Measurements from ENCODE around the gene OSBPL3. TPM values are rescaled to one million over a fixed set of nuclear protein-coding genes. Genes with fewer than 3 reads are reported as not detected.

The OSBPL3 gene
- total RNA-seq, 1 experiment from 2014 or later, result 11.6 TPM

- Histone ChIP-seq H4K20me1 (ENCODE audit: low read length) (no peaks in the 10 kb centered on the region), H3K4me1 (ENCODE audit: insufficient read depth, low read length) (peaks cover 13% of the 10 kb centered on the region), H3K4me2 (ENCODE audit: low read length) (peak overlapping the region; percentile 17), H3K9me3 (ENCODE audit: low read length) (no peaks in the 10 kb centered on the region), H3K79me2 (ENCODE audit: low read length) (no peaks in the 10 kb centered on the region), H3K27me3 (ENCODE audit: low read length) (no peaks in the 10 kb centered on the region), H2AFZ (ENCODE audit: low read length) (peak overlapping the region; percentile 57), H3K9ac (ENCODE audit: low read length) (peak overlapping the region; percentile 35; the same call in 1 of the 2 replicates), H3K36me3 (ENCODE audit: low read depth, low read length) (no peaks in the 10 kb centered on the region), H3K9me2 (replicated peaks; ENCODE audit: low read length) (no peaks in the 10 kb centered on the region), H3F3A (ENCODE audit: low read length, unreplicated experiment) (no peaks in the 10 kb centered on the region), H3K27ac (ENCODE audit: low read length) (peak overlapping the region; percentile 82), H3K4me3 (ENCODE audit: low read length) (no peak overlapping the region)
- BruUV-seq (replicated peaks), result no TSS peak
- ChIA-PET POLR2A (ENCODE audit: unreplicated experiment) (no interaction called here), CTCF (no interaction called here)
- intact Hi-C loops (cut with micrococcal nuclease), result loop anchor here (1.0 kb wide), 2 partner anchors 12 to 30 kb away; partner anchors contain the start of gene GSDME
- ATAC-seq (peak; percentile 99), DNase-seq (peak; percentile 96)
- no peak for TF ChIP-seq EZH2phosphoT487 (IDR thresholded peaks at IDR 0.05; ENCODE audit: borderline replicate concordance, low read length)
- no peak for TF ChIP-seq EZH2 (IDR thresholded peaks at IDR 0.05; ENCODE audit: low read length, unreplicated experiment)
- no peak for TF ChIP-seq CTCF (conservative IDR thresholded peaks at IDR 0.05; ENCODE audit: low read depth, low read length)
These were observed 193.0 kb downstream of the OSBPL3 start for GRCh38 chr7:24786941-24787340.

GRCh38 chr7:24786306-24786705, 193.7 kb downstream of the OSBPL3 start:
- Histone ChIP-seq H3K4me1 (ENCODE audit: insufficient read depth, low read length) (peaks cover 13% of the 10 kb centered on the region), H3K9ac (ENCODE audit: low read length) (peak overlapping the region; percentile 33; the same call in 1 of the 2 replicates), H4K20me1 (ENCODE audit: low read length) (no peaks in the 10 kb centered on the region), H3K36me3 (ENCODE audit: low read depth, low read length) (no peaks in the 10 kb centered on the region), H3K4me3 (ENCODE audit: low read length) (no peak overlapping the region), H3K4me2 (ENCODE audit: low read length) (peak overlapping the region; percentile 17), H3K27me3 (ENCODE audit: low read length) (no peaks in the 10 kb centered on the region), H3K79me2 (ENCODE audit: low read length) (no peaks in the 10 kb centered on the region), H2AFZ (ENCODE audit: low read length) (no peak overlapping the region), H3K27ac (ENCODE audit: low read length) (peak overlapping the region; percentile 82), H3F3A (ENCODE audit: low read length, unreplicated experiment) (no peaks in the 10 kb centered on the region), H3K9me3 (ENCODE audit: low read length) (no peaks in the 10 kb centered on the region), H3K9me2 (replicated peaks; ENCODE audit: low read length) (no peaks in the 10 kb centered on the region)
- ATAC-seq (no peak), DNase-seq (no peak)
- ChIA-PET POLR2A (ENCODE audit: unreplicated experiment) (no interaction called here), CTCF (no interaction called here)
- intact Hi-C loops (cut with micrococcal nuclease), result no loop called here
- no TSS peak for BruUV-seq (replicated peaks)
- no peak for TF ChIP-seq EZH2 (IDR thresholded peaks at IDR 0.05; ENCODE audit: low read length, unreplicated experiment)
- TF ChIP-seq CTCF (conservative IDR thresholded peaks at IDR 0.05; ENCODE audit: low read depth, low read length), result no peak

- ATAC-seq, result no peak
- Histone ChIP-seq H3K9me2 (replicated peaks; ENCODE audit: low read length) (no peaks in the 10 kb centered on the region), H3K36me3 (ENCODE audit: low read depth, low read length) (no peaks in the 10 kb centered on the region), H3K4me1 (ENCODE audit: insufficient read depth, low read length) (peaks cover 13% of the 10 kb centered on the region), H3K79me2 (ENCODE audit: low read length) (no peaks in the 10 kb centered on the region), H3K4me3 (ENCODE audit: low read length) (no peak overlapping the region), H3K9me3 (ENCODE audit: low read length) (no peaks in the 10 kb centered on the region), H3K9ac (ENCODE audit: low read length) (no peak overlapping the region), H3K27ac (ENCODE audit: low read length) (no peak overlapping the region), H4K20me1 (ENCODE audit: low read length) (no peaks in the 10 kb centered on the region), H2AFZ (ENCODE audit: low read length) (no peak overlapping the region), H3F3A (ENCODE audit: low read length, unreplicated experiment) (no peaks in the 10 kb centered on the region), H3K4me2 (ENCODE audit: low read length) (no peak overlapping the region), H3K27me3 (ENCODE audit: low read length) (no peaks in the 10 kb centered on the region)
- BruUV-seq (replicated peaks), result no TSS peak
- DNase-seq, result no peak
- intact Hi-C loops (cut with micrococcal nuclease), result no loop called here
- POLR2A ChIA-PET (ENCODE audit: unreplicated experiment), result interaction anchor here (0.6 kb wide), 1 partner anchor 211 kb away, joined by 11 read pairs; no protein-coding TSS in a partner anchor
- no peak for TF ChIP-seq CTCF (conservative IDR thresholded peaks at IDR 0.05; ENCODE audit: low read depth, low read length)
- CTCF ChIA-PET, result no interaction called here
These were observed 195.7 kb downstream of the OSBPL3 start for GRCh38 chr7:24784277-24784676.
